IPS DF 4.7 (cell line): Measurements from ENCODE around the gene DOK1.
A peak's percentile ranks its signal among the peaks of the same experiment; 100 is the strongest.

Experiments used
- DNase-seq: peaks from one replicate; pipeline ENCODE4 v3.0.0-alpha.2; 2013; ENCODE audit warnings: low spot score; ENCODE audit errors: extremely low read depth

DOK1 gene

GRCh38 chr2:74567881-74568280 is 13.4 kb downstream of the DOK1 start:
- DNase-seq = no peak

- DNase-seq = no peak
Observed at GRCh38 chr2:74569686-74570085, 15.2 kb downstream of the DOK1 start.

- DNase-seq = no peak
Observed at GRCh38 chr2:74571058-74571457, 16.5 kb downstream of the DOK1 start.

GRCh38 chr2:74572178-74572925 is 17.8 kb downstream of the DOK1 start:
- no peak for DNase-seq

GRCh38 chr2:74573747-74574562 is 19.4 kb downstream of the DOK1 start:
- no peak for DNase-seq

GRCh38 chr2:74575320-74575719 is 20.8 kb downstream of the DOK1 start:
- no peak for DNase-seq

- no peak for DNase-seq
Observed at GRCh38 chr2:74576211-74576862, 21.8 kb downstream of the DOK1 start.

GRCh38 chr2:74576863-74577229 is 22.3 kb downstream of the DOK1 start:
- no peak for DNase-seq

- DNase-seq = no peak
Observed at GRCh38 chr2:74577448-74577847, 22.9 kb downstream of the DOK1 start.

GRCh38 chr2:74578408-74578807 is 23.9 kb downstream of the DOK1 start:
- DNase-seq = no peak

- no peak for DNase-seq
Observed at GRCh38 chr2:74581463-74581862, 26.9 kb downstream of the DOK1 start.

GRCh38 chr2:74582184-74582583 is 27.7 kb downstream of the DOK1 start:
- DNase-seq = no peak

- DNase-seq = no peak
Observed at GRCh38 chr2:74583504-74583903, 29.0 kb downstream of the DOK1 start.

GRCh38 chr2:74584088-74584645 is 29.6 kb downstream of the DOK1 start:
- no peak for DNase-seq

- no peak for DNase-seq
Observed at GRCh38 chr2:74585406-74586185, 31.1 kb downstream of the DOK1 start.

- DNase-seq = peak; percentile 38
Observed at GRCh38 chr2:74587664-74588277, 33.3 kb downstream of the DOK1 start.

GRCh38 chr2:74588664-74589063 is 34.1 kb downstream of the DOK1 start:
- no peak for DNase-seq

- DNase-seq = no peak
Observed at GRCh38 chr2:74593826-74594772, 39.6 kb downstream of the DOK1 start.

GRCh38 chr2:74596584-74596983 is 42.1 kb downstream of the DOK1 start:
- no peak for DNase-seq

- no peak for DNase-seq
Observed at GRCh38 chr2:74597410-74597809, 42.9 kb downstream of the DOK1 start.
